GM18909 (cell line): Measurements from ENCODE around the gene PRKN.

ENCODE experiments used
- ATAC-seq: cut with Tn5 transposase; IDR thresholded peaks from one replicate; pipeline ENCODE4 v1.9.1; 2021; ENCODE audit warnings: mild to moderate bottlenecking; ENCODE audit not compliant: unreplicated experiment, poor library complexity

PRKN gene

DNA sequence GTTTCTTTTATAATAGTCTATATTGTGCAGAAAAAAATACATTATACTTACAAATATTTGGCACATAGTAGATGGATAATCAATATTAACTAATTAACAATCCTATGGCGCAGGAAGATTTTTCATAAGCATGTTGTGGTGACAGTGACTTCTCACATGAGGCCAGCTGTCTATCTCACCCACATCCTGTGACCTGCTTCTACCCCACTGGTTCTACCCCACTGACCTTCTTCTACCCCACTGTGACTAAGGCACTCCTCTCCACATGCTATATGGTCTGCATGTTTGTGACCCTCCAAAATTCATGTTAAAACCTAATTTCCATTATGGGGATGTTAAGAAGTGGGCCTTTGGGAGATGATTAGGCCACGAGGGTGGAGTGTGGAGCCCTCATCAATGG, 1058.9 kb downstream of the PRKN start:
- no peak for ATAC-seq

DNA sequence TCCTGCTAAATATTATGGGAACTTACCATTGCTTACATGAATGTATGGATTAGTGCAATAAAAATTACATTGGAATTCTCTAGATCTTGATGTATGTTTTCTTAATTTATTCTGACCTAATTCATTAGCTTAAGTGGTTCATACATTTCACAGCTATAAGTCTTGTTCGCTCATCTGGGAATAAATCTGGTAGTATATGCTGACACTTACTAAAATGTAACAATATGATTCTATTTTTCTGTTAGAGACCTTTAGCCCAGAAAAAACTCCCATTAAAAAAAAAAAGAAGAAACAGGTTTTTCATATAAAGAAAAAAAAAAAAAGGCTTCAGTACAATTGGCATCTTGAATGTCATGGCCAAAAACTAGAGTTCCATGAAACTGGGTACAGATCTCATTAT, 1059.6 kb downstream of the PRKN start:
- no peak for ATAC-seq

DNA sequence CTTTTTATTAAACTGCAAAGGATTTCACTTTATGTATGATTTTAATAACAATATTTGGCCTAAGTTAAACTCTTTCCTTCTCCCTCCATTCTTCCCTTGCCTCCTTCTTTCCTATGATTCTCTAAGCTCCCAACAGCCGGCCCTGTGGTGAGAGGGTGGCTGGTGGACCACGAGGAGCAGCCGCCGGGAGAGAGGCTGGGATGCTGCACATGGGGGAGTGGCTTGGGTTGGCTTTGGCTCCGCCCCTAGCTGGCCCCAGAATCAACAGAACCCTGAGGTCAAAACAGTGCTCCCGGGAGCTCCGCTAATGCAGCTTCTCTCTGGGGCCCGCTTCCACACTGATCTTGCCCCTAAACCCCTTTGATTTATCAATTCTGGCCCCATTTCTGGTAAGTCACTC, 1063.9 kb downstream of the PRKN start:
- no peak for ATAC-seq

DNA sequence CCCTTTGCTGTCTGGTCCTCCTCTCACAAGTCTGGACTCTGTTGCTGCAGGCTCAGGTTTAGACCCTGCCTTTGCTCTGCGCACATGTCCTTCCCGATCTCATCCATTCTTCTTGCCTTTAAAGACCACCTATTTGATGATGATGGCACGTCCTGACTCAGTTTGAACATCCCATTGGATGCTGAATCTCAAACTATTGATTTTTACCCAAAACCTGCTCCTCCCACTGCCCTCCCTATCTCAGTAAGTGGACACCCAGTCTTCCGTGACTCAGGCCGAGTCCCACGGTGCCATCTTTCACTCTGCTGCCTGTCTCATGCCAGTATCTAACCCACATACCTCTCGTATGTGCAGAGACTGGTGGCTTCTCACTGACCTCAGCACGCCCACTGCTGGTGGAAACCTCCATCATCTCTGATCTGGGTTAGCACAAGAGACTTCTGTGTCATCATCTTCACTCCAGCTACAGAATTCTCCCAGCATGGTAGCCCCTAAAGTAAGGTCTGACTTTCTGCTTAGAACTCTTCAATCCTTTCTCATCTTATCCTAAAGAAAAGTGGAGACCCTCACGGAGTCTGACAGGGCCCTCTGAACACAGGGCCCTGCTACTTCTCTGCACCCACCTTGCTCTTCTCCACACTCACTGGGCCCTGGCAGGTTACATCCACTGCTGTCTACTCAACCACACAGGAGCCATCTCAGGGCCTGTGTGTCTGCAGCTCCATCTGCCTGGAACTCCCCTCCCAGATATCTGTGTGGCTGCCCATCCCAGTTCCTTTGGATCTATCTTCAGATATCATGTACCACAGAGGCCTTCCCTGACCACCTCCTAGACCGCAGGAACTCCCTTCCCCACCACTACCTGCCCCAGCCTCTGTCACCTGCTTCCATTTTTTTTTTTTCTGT, 1066.6 kb downstream of the PRKN start:
- no peak for ATAC-seq

DNA sequence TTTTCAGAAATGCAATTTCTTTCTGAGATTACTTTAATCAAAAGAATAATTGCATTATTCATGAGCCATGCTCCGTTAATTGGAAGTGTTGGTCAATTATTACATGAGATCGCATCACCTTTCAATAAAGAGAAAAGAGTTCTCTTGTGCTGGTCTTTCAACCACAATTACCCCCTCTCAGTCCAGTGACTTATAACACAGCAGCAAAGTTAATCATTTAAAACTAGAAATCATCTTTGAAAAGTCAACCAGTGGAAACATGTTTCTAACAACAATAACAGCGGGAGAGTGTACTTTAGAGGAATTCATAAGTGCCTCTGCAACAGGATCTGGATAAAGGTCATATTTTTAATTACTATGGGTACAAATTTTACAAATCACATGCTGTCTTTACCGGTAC, 1069.4 kb downstream of the PRKN start:
- no peak for ATAC-seq

DNA sequence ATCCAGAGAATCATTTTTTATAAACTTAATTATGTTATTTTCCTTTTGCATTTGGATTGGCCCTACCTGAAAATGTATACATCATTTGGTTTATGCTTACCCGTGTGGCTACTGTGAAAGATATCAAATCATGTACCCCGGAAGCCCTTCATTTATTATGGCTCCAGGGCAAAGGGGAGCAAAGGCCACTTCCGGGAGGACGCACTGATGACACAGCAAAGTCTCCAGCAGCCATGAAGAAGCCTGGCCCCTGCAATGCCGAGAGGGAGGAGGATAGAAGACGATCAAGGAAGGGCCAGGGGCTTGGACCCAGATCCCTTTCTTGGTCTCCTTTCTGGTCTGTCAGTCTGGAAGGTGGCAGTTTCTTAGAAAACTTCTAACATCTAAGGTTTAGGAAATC, 1073.4 kb downstream of the PRKN start:
- no peak for ATAC-seq

DNA sequence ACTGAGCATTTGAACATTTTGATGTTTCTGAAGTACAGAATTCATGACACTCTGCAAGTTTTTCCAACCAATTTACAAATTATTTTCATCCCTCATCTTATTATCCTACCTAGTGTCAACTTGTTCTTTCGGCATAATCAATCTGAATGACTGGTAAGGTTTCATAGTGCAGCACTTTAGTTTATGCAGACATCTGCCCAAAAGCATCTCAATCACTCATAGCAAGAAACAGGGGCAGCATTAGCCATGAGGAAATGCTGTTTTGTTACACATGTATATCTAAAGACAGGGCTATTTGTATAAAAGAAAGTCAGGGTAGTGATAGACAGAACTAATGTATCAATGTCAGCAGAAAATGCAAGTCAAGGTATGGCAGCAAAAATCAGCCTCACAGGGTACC, 1075.6 kb downstream of the PRKN start:
- ATAC-seq: no peak

DNA sequence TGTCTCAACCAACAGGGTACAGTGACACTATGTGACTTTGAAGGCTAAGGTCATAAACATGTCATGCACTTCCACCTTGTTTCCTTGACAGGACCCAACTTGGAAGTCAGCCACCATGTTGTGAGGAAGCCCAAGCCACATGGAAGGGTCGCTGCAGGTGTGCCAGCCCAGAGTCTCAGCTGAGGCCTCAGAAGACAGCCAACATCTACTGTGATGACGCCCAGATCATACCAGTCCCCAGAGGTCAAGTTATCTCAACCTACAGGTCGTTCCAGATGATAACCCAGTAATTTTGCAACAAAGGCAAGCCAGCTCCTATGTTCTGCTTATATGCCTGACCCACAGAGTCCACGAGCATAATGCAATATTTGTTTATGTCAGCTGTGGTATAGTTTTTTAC, 1077.7 kb downstream of the PRKN start:
- ATAC-seq: no peak

DNA sequence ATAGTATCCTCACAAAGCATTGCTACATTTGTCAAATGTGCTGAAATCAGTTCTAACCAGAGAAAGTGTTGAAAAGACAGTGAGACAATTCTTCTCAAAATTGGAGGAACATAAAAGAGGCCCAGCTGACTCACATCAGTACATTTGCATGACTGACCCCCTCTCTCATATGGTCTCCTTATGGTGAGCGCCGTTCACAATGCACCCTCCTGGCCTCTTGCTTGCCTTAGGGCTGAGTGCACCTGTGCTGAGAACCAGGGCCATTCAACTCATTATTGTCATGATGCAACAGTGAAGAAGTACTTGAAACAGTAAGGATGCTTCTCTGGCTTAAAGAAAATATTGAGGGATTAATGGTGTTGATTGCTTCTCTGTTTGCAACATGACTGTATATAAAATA, 1078.5 kb downstream of the PRKN start:
- no peak for ATAC-seq

DNA sequence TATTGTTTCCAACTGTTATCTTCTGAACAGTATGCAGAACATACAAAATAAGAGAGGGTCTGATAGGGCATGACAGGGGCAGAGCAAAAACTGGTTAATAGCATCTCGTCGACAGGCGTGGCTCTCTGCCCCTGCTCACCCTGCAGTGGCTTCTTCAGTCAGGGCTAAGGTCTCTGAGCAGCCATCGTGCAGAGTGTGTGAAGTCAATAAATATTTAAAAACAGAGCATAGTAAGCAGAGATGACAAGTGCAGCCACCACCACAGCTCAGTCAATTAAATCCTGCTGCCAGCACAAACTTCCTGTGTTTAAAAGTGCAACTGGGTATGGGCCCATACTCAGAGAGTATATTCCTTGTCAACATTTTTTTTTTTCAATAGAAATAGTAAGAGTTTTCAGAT, 1080.3 kb downstream of the PRKN start:
- ATAC-seq: no peak

DNA sequence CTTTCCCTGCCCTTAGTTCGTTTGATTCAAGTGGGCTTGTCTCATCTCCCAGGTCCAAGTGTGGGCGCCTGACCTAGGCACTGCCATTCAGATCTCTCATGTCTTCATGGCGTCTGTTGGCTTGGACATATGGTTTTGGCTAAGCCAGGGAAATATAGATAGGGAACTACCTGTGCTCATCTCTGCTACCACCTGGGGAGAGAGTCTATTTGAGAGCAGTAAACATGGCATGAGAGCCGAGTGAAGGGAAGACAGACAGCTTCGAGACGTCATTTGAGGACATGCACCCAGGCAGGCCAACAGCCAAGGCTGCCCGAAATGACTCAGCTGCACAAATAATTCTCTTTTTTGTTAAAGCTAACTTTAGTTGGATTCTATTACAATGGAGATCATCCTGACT, 1083.0 kb downstream of the PRKN start:
- no peak for ATAC-seq

DNA sequence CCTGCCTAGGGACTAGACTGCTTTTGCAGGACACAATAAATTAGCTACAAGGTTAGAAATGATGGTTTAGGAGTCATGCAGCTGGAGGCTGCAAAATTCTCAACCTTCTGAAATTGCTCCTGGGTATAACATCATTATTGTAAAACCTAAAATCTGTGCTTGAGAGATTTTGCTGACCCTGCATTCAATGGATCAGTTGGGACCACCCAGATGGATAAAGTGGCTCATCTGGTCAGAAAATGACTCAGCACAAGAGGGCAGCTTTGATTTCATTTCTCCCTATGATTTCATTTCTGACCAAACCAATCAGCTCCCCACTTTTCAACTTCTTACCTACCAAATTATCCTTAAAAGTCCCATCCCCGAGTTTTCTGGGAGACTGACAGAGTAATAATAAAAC, 1086.4 kb downstream of the PRKN start:
- ATAC-seq: no peak

DNA sequence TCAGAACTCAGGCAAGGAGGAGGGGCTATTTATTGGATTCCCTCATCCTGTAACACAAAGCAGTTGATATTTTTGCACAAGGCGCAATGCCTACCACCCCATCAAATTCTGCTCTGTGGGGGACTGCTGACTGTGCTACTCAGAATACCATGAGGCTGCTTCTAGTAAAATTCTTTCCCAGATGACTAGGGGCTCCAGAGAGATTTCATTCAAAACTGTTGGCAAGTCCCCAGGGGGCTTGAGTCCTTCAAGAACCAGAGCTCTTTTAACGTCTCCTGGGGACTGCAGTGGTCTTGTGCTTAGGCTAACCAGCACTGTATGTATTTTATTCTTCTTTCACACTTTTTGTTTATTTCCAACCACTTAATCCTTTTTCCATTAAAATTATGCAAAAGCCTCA, 1087.8 kb downstream of the PRKN start:
- no peak for ATAC-seq

DNA sequence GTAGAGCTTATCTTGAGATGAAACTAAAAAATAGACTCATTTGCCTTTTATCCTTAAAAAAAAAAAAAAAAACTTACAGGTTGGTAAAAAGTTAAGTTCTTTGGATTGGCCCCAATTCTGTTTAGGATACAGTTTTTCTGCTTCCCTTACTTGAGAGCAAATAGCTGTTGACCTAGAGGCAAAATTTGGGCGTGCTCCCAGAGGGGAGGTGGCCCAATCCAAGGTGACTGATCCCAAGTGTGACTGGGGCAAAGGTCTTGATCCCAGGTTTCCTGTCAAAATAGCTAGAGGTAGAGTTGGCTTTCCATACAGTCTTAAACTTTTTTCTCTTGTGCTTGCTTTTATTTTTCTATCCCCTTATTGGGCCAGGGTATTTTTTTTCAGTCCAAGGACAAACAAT, 1089.9 kb downstream of the PRKN start:
- ATAC-seq: no peak

DNA sequence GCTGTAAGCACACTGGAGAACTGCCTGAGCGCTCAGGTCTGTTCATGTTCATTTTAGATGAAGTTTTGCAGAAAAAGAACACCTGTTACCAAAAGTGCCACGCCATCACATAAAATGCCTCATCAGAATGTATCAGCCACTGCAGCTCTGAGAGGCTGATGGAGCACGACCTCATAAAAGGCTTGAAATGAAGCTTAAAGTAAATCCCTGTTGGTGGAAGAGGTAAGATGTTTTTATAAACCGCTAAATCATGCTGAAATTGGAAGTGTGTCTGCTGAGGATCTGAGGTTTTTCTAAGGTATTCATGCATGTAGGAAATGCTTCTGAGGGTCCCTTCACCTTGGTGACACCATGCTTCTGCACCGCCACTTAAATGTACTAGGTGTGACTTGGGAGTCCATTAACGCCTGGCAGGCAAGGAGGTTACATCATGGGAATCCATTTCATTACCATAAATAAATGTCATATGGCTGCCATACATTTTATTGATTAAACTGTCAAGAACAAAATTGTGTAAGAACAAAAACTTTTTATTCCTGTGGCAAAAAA, 1090.6 kb downstream of the PRKN start:
- no peak for ATAC-seq

DNA sequence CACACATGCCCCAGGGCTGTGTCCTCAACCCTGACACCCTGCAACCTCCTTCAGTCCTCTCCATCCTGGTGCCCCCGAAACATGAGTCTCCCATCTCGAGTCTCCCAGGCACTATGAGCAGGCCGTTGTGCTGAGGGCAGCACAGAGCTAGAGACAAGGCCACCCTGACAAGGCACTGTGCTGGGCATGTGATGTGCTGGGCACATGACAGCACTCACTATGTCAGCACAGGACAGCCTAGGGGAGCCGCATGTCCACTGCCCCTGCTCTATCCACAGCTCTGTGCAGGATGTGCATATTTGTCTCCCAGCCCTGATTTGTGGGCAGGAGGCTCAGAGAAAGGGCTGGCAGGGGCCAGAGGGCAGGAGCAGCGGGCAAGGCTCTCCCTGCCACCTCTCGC, 1091.6 kb downstream of the PRKN start:
- no peak for ATAC-seq

DNA sequence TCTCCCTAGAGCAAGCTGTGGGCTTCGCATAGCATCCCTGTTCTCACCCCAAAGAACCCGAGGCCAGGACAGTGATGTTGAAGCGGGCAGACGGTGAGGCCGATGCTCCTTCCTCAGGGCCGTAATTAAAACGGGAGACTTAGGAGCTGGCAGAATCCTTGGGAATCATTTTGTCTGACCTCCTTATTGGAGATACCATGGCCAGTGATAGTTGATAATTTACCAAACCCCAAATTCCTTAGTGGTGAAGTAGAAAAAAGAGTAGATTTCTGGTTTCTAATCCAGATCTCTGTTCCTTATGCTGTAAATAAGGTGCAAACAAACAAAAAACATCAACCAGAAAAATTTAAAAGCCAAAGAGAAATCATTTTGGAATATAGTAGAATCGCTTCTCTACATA, 1092.7 kb downstream of the PRKN start:
- ATAC-seq: no peak

DNA sequence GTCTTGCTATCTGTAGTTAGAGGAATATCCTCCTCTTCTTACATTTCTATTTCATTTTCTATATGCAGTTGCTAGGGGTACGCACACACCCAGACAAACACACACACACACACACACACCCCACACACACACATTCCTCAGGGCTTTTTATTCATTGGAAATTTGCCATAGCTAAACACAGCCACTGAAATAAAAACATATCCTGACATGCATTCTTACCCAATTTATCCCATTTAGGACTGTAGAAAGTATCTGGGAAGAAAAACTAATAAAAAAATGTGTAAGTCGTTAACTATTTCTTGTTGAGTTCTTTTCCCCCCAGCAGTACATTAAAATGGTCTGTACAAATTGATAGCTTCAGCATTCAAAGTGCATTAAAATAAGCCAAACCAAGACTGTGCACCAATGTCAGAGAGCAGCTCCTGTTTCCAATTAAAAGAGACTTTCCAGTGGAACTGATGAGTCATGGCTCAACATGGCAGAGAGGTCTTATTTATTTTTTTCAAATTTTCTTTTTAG, 1095.8 kb downstream of the PRKN start:
- ATAC-seq: no peak

DNA sequence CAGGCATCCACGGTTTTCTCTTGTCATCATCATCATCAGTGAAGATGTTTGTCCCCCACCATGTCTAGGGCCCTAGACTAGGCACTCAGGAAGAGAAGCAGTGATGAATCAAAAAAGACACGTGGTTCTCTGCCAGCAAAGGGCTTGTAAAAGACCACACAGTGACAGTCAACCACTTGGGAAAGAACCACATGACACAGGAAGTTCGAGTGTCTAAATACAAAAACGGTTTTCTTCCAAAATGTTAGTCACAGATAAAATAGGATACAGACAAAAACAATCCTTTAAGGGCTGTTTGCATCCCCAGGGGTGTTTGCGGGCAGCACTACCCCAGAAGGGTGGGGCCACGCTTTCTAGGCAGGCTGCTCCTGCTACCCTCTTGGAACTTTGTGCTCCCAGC, 1096.9 kb downstream of the PRKN start:
- ATAC-seq: no peak

DNA sequence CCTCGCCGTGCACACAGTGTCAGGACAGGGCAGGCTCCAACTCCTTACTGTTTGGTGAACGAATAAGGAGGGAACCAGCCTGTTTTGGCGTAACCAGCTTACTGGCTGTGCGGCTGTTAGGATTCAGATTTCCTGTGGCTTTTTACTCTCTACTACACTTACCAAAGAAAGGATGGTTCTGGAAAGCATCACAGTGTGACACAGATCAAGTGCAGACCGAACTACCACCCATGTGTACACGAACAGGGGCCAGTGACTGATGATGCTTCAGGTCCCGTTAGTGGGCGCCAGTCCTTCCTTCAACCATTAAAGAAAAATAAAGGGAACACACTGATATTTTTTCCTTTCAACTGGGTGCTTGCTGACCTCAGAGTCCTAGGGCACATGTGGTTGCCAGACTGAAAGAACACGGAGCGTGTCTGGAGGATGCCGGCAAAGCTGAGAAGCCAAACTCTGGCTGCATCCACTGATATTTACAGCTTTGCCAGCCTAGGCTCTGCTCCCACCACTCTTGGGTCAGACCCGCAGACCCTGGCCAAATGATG, 1101.4 kb downstream of the PRKN start:
- ATAC-seq: no peak

DNA sequence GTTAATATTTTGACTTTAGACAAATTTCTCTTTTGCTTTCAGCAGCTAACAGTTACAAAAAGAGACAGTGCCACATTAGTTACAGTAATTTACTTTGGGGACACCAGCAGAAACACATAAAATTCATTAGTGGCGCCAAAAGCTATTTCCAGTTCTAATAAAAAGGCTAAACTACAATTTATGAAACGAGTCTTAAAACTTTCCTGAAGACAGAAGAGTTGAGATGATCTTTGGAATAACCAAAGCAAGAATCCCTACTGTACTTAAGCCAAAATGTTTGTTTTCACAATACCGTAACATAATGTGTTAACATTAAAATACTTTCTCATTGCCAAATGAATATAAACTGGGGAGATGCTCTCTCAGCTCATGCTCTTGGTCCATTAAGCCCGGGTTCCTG, 1103.5 kb downstream of the PRKN start:
- ATAC-seq: no peak

DNA sequence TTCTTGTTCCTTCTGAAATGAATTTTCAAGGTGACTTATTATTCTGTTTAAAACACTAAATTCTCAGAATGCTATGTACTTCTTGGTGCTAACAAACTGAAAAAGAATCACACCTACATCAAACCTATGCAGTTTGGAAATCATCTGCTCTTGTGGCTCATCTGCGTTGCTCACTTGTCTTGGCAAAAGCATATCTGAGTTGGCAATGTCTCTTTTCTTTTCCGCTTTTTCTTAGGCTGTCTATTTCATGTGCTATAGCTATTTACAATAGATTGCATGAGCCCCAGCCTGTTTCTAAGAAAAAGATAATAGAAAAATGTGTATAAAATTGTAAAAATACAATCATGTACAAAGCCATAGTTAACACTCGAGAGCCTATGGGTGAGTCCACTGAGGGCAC, 1104.8 kb downstream of the PRKN start:
- ATAC-seq: no peak
